OCI-LY3 (cell line): ENCODE results near the gene COQ2.

Experiments used
- H2AFZ ChIP-seq: fragments of 200-600, 300-600 bp; shearing (Covaris generic); 2 replicates; pipeline ENCODE4 v1.6.0; 2014; ENCODE audit warnings: antibody characterized with exemption, low read depth, low read length
- H3K27ac ChIP-seq: fragments of 200-600, 300-600 bp; sonication (generic); 2 replicates; pipeline ENCODE4 v1.5.1; 2014; ENCODE audit warnings: mild to moderate bottlenecking, low read length, moderate library complexity, mixed read lengths
- H3K27me3 ChIP-seq: fragments of 200-600, 300-600 bp; sonication (generic); 2 replicates; pipeline ENCODE4 v1.6.1; 2014; ENCODE audit warnings: low read depth, low read length, mixed read lengths
- H3K36me3 ChIP-seq: fragments of 200-600, 300-600 bp; sonication (generic); replicated peaks from 2 replicates; pipeline ENCODE3; 2014; ENCODE audit warnings: low read depth, low read length, mixed read lengths
- H3K4me1 ChIP-seq: fragments of 300-600, 200-600 bp; sonication (generic); 2 replicates; pipeline ENCODE4 v1.6.1; 2014; ENCODE audit warnings: low read length, mixed read lengths
- H3K4me2 ChIP-seq: fragments of 200-600, 300-600 bp; sonication (generic); 2 replicates; pipeline ENCODE4 v1.6.1; 2014; ENCODE audit warnings: low read length, mixed read lengths
- H3K4me3 ChIP-seq: fragments of 300-600, 200-600 bp; sonication (generic); 2 replicates; pipeline ENCODE4 v1.5.1; 2014; ENCODE audit warnings: antibody characterized with exemption, mild to moderate bottlenecking, low read length, moderate library complexity
- H3K79me2 ChIP-seq: fragments of 300-600, 200-600 bp; shearing (Covaris generic); 2 replicates; pipeline ENCODE4 v1.6.1; 2014; ENCODE audit warnings: mild to moderate bottlenecking, low read length, mixed read lengths
- H3K9ac ChIP-seq: fragments of 300-600, 200-600 bp; shearing (Covaris generic); 2 replicates; pipeline ENCODE4 v1.6.0; 2014; ENCODE audit warnings: mild to moderate bottlenecking, low read length, moderate library complexity
- H3K9me3 ChIP-seq: fragments of 200-600, 300-600 bp; shearing (Covaris generic); 2 replicates; pipeline ENCODE4 v1.6.1; 2014; ENCODE audit warnings: low read length, mixed read lengths; ENCODE audit not compliant: insufficient read depth
- H4K20me1 ChIP-seq: fragments of 200-600, 300-600 bp; sonication (generic); 2 replicates; pipeline ENCODE4 v1.6.1; 2016; ENCODE audit warnings: low read length, mixed read lengths; ENCODE audit not compliant: insufficient read depth
- EZH2phosphoT487 ChIP-seq: fragments of 200-600 bp; shearing (Covaris generic); IDR thresholded peaks from 2 replicates; pipeline ENCODE4 v1.6.1; 2018; ENCODE audit warnings: antibody characterized with exemption, mixed run types, low read depth
- TF ChIP-seq, protein P1 (sequence below): fragments of 200-600, 300-600 bp; sonication (generic); IDR thresholded peaks from 2 replicates; pipeline ENCODE4 v1.5.1; 2014; ENCODE audit warnings: antibody characterized with exemption, low read length, low read depth

Gene COQ2

DNA sequence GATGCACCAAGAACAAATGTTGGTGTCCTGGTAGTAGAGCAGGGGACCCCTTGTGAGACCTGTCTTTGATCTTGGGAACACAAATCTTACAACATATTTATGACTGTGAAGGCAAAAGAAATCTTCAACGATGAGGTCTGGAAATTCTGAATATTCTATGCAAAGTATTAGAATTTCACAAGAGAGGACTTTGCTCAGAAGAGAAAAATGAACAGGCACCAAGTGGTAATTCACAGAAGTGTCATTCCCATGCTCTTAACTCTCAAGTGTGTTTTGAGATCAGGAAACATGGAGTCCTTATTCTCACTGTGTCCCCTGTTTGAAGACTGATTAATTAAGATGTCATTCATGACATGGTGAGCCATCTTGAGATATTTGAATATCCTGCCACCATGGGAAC lies 52.5 kb downstream of the COQ2 start:
- no peak for TF ChIP-seq EZH2phosphoT487
- TF ChIP-seq, protein P1, sequence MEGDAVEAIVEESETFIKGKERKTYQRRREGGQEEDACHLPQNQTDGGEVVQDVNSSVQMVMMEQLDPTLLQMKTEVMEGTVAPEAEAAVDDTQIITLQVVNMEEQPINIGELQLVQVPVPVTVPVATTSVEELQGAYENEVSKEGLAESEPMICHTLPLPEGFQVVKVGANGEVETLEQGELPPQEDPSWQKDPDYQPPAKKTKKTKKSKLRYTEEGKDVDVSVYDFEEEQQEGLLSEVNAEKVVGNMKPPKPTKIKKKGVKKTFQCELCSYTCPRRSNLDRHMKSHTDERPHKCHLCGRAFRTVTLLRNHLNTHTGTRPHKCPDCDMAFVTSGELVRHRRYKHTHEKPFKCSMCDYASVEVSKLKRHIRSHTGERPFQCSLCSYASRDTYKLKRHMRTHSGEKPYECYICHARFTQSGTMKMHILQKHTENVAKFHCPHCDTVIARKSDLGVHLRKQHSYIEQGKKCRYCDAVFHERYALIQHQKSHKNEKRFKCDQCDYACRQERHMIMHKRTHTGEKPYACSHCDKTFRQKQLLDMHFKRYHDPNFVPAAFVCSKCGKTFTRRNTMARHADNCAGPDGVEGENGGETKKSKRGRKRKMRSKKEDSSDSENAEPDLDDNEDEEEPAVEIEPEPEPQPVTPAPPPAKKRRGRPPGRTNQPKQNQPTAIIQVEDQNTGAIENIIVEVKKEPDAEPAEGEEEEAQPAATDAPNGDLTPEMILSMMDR: no peak
- no peaks in the 10 kb centered on the region for H3K9me3 ChIP-seq
- H3K4me1 ChIP-seq: peaks cover 42% of the 10 kb centered on the region
- no peaks in the 10 kb centered on the region for H4K20me1 ChIP-seq
- H3K79me2 ChIP-seq: no peaks in the 10 kb centered on the region
- peak overlapping the region; percentile 9; the same call in 1 of the 2 replicates for H3K27ac ChIP-seq
- no peak overlapping the region for H2AFZ ChIP-seq
- peak overlapping the region; percentile 59 for H3K4me2 ChIP-seq
- H3K9ac ChIP-seq: no peak overlapping the region; the same call in 1 of the 2 replicates
- H3K27me3 ChIP-seq: peaks cover 27% of the 10 kb centered on the region
- H3K4me3 ChIP-seq: peak overlapping the region; percentile 27
- no peaks in the 10 kb centered on the region for H3K36me3 ChIP-seq

DNA sequence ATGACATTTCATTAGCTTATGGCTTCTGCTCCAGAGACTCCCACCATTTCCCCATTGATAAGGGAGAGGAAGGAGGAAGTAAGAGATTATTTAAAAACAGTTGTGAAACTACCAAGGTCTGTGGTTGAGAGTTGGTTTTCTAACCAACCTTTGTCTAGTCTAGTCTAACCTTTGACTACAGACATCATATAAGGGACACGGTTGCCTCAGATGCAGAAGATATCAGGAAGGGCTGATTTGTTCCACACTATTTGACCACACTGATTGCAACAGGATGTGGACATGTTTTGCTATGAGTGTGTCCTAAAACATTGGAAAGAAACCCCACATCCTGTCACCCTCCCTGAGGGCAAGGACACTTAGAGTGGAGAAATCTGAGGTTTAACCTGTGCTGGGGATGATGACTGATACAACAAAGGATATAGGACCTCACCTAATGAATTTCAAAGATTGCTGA lies 53.0 kb downstream of the COQ2 start:
- no peak overlapping the region for H2AFZ ChIP-seq
- H3K27me3 ChIP-seq: peaks cover 23% of the 10 kb centered on the region
- H3K4me1 ChIP-seq: peaks cover 40% of the 10 kb centered on the region
- H3K4me3 ChIP-seq: peak overlapping the region; percentile 27
- TF ChIP-seq, protein P1: no peak
- TF ChIP-seq EZH2phosphoT487: no peak
- H3K4me2 ChIP-seq: peak overlapping the region; percentile 59
- no peaks in the 10 kb centered on the region for H4K20me1 ChIP-seq
- no peak overlapping the region; the same call in 1 of the 2 replicates for H3K9ac ChIP-seq
- H3K27ac ChIP-seq: peak overlapping the region; percentile 9; the same call in 1 of the 2 replicates
- no peaks in the 10 kb centered on the region for H3K79me2 ChIP-seq
- H3K36me3 ChIP-seq: no peaks in the 10 kb centered on the region
- H3K9me3 ChIP-seq: no peaks in the 10 kb centered on the region

DNA sequence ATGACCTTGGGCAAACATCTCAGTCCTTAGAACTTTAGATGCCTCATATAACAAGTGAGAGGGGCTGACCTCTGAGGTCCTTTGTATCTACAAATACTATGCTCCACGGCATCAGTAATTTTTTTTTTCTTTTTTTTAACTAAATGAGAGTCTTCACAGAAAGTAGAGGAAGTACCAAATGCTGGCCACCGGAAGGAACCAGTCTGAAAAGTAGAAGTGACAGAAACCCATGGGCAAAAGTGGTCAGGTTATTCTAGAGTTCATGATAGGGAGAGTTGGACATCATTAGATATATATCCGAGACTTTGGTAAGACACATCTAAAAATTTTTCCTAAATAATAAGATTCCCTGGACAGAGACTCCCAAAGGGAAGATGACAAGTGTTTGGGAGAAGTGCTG lies 53.7 kb downstream of the COQ2 start:
- Histone ChIP-seq H3K79me2 (no peaks in the 10 kb centered on the region), H3K4me3 (no peak overlapping the region), H2AFZ (no peak overlapping the region), H3K9me3 (no peaks in the 10 kb centered on the region), H3K4me1 (peaks cover 33% of the 10 kb centered on the region), H4K20me1 (no peaks in the 10 kb centered on the region), H3K27ac (no peak overlapping the region), H3K36me3 (no peaks in the 10 kb centered on the region), H3K9ac (no peak overlapping the region), H3K27me3 (peaks cover 16% of the 10 kb centered on the region), H3K4me2 (peak overlapping the region; percentile 59; the same call in 1 of the 2 replicates)
- TF ChIP-seq, protein P1: no peak
- TF ChIP-seq EZH2phosphoT487: no peak

DNA sequence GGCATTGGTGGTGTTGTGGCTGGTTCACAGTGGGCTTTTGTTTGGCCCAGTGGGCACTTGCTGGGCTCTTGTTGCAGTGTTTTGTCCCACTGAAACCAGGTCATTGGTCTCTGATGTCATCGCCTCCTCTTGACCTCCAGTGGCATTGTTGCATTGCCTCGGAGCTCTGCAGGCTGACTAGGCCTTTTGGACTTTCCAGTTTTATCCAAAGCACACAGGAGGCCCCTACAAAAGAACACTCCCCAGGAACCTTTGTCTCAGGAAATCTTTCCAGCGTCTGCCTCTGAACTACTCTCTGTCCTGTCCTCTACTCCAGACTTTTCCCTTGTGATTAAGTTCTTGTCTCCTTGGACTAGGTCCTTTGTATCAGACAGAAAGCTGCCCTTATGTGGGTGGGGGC lies 54.8 kb downstream of the COQ2 start:
- no peak overlapping the region for H2AFZ ChIP-seq
- no peak for TF ChIP-seq EZH2phosphoT487
- TF ChIP-seq, protein P1: no peak
- H3K27ac ChIP-seq: no peak overlapping the region
- peaks cover 25% of the 10 kb centered on the region for H3K27me3 ChIP-seq
- no peaks in the 10 kb centered on the region for H3K36me3 ChIP-seq
- H3K79me2 ChIP-seq: no peaks in the 10 kb centered on the region
- peaks cover 22% of the 10 kb centered on the region for H3K4me1 ChIP-seq
- no peak overlapping the region for H3K9ac ChIP-seq
- H4K20me1 ChIP-seq: no peaks in the 10 kb centered on the region
- H3K4me2 ChIP-seq: no peak overlapping the region
- H3K4me3 ChIP-seq: no peak overlapping the region
- H3K9me3 ChIP-seq: no peaks in the 10 kb centered on the region
